Ammon's horn (tissue), 1 donor: ENCODE measurements around the gene CCDC71.

ENCODE experiments used
- DNase-seq: peaks from one replicate; pipeline ENCODE4 v3.0.0-alpha.2; 2016; ENCODE audit warnings: low spot score

The CCDC71 gene

DNA sequence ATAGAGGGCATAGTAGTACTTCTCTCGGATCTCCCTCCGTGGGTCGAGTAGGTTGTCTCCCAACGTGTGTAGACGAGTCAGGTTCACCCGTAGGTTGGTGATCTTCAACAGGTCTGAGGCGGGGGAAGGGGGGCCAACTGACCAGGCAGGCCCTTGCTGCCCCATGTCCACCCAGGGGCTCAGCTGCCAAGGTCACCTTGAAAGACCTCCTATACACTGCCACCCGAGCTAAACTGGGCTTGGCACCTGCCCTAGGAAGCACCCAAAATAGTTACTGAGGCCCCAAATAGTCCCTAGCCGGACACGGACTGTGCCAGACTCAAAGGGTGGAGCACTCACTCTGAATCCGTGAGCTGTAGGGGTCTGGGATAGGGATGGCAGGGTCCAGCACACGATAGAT, 35.1 kb downstream of the CCDC71 start:
- no peak for DNase-seq

DNA sequence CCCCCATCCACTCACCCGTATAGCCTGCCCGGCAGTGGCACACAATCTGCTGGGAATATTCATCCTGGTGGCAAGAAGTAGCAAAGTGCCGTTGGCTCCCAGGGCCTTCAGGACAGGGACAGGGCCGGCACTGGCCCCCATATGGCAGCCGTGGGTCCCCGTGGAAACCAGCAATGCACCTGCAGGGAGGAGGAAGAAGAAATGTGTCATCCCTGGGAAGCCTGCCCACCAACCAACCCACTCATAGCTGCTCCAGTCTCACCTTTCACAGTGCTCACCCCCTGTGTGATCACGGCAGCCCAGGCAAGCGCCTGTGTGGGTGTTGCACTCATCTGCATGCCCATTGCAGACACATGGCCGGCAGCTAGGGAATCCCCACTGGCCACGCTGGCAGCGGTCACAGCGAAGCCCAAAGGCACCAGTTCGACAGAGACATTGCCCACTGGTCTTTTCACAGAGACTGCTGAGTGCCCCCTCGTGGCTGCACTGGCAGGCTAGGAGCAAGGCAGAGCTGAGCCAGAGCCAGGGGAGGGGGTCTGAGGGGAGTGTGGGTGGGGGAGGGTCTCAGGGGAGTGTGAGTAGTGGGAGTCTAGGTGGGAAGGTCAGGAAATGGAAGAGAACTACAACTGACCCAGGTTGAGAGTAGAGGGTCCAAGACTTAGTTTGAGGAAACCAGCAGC, 41.0 kb downstream of the CCDC71 start:
- no peak for DNase-seq

DNA sequence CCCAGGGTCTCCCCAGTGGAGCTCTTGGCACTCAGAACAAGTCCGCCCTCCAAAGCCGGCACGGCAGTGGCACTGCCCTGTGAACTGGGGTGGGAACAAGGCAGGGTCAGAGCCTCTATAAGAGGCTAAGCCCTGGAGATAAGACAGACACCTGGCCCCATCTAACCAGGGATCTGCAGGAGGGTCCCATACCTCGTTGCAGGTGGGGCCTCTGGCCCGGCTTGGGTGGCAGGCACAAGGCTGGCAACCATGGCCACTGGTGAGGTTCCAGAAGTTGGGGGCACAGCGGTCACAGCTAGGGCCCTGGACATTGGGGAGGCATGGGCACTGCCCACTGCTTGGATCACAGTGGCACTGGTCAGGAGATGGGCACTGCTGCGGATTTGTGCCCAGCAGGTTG, 41.9 kb downstream of the CCDC71 start:
- DNase-seq: no peak

DNA sequence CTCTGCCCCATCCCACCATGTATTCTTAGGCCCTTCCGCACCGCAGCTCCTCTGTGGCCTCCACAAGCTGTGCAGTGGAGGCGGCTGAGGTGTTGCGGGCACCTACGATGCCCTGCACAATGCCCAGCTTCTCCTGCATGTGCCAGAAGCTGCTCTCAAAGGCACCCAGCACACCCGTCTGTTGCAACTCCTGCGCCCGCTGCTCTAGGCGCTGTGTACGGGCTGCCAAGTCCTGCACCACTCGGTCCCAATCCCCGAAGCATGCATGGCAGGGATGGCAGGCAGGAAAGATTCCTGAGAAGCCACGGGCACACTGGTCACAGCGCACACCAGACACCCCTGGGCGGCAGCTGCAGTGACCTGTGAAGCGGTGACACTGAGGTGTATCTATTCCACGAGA, 42.4 kb downstream of the CCDC71 start:
- DNase-seq: no peak

DNA sequence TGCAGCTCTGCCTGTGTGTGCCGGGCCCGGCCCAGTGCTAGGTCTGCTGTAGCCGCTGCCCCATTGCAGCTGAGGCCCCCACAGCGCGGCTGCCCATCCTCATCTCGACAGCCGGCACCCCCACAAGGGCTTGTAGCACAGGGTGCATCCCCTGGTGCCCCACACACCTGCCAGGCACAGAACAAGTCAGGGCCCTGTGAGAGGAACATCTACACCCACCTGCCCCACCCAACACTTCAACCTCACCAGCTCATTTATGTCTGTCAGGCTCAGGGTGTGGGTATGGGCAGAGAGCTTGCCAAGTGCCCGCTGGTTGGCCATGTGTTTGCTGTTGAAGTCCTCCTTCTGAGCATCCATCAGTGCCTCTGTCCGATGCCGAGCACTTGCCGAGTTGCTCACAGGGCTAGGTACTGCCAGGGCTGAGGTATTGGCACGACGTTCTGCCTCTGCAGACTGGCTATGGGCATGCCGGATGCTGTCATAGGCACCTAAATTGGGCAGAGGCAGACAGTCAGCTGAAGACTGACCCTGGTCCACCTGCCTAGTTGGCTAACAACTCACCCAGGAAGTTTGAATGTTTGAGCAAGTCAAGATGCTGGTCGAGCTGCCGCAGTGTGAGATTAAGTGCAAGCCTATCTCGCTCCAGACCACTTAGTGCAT, 43.1 kb downstream of the CCDC71 start:
- no peak for DNase-seq

GRCh38 chr3:49122451-49122850, 43.7 kb downstream of the CCDC71 start:
- no peak for DNase-seq

GRCh38 chr3:49122022-49122421, 44.1 kb downstream of the CCDC71 start:
- no peak for DNase-seq

GRCh38 chr3:49121132-49121736, 44.9 kb downstream of the CCDC71 start:
- no peak for DNase-seq

- DNase-seq: peak; percentile 97
These were observed 45.5 kb downstream of the CCDC71 start, which contains the start of gene USP19 for GRCh38 chr3:49120438-49121131. USP19 (minus strand) TSS chr3:49120823; CDS start chr3:49119145, 1,678 bp downstream.

GRCh38 chr3:49120096-49120437, 46.1 kb downstream of the CCDC71 start:
- no peak for DNase-seq

DNA sequence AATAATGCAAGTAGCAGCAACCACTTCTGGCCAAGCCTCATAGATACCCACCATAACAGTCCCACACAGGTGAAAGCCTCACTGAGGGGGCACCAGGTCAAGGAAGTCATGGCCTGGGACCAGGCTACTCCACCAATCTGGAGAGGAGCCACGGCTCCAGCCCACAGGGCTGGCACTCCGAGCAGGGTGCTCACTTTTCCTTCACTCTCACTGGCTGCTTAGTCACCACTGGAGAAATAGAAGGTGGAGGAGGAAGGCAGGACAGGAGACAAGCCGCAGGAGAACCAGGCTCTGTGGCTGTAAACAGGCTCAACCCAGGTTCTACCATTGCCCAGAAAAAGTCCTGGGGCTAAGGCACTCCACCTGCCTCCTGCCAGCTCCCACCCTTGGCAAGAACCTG, 46.7 kb downstream of the CCDC71 start:
- no peak for DNase-seq

DNA sequence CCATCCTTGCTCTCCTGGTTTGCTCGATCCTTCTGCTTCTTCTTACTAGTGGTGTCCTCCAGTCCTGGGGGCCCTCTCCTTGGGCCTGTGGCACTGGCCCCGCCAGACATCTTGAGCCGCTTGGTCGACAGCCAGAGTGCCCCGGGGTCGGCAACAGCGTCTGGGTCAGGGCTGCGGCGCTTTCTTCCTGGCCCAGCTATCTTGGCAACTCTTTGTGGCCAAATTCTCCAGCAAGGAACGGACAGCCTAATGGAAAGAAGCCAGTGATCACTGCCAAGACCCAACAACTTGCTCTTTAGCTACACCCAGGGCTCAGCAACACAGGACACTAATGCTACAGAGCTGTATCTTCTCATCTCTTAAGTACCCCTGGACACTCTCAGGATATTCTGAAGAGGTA, 47.1 kb downstream of the CCDC71 start:
- no peak for DNase-seq
